GM19468 (cell line): ENCODE measurements around the gene PPP1R3G.
A peak's percentile ranks its signal among the peaks of the same experiment; 100 is the strongest.

ENCODE experiments used
- ATAC-seq: cut with Tn5 transposase; IDR thresholded peaks from one replicate; pipeline ENCODE4 v1.9.1; 2021; ENCODE audit warnings: mild to moderate bottlenecking, moderate library complexity, moderate number of reproducible peaks; ENCODE audit not compliant: unreplicated experiment; ENCODE audit errors: extremely low read depth

PPP1R3G gene

GRCh38 chr6:5091210-5092069 lies 6.3 kb downstream of the PPP1R3G start:
- ATAC-seq = no peak

GRCh38 chr6:5093231-5094015 lies 8.3 kb downstream of the PPP1R3G start:
- no peak for ATAC-seq

GRCh38 chr6:5094327-5094726 lies 9.2 kb downstream of the PPP1R3G start:
- no peak for ATAC-seq

GRCh38 chr6:5095236-5095635 lies 10.1 kb downstream of the PPP1R3G start:
- peak; percentile 59 for ATAC-seq

GRCh38 chr6:5096482-5096881 lies 11.3 kb downstream of the PPP1R3G start:
- no peak for ATAC-seq

- no peak for ATAC-seq
Observed at GRCh38 chr6:5098501-5099270, 13.5 kb downstream of the PPP1R3G start.

GRCh38 chr6:5099537-5099936 lies 14.4 kb downstream of the PPP1R3G start:
- no peak for ATAC-seq

- ATAC-seq = no peak
Observed at GRCh38 chr6:5100806-5101205, 15.7 kb downstream of the PPP1R3G start.

- no peak for ATAC-seq
Observed at GRCh38 chr6:5102267-5102970, 17.3 kb downstream of the PPP1R3G start.

GRCh38 chr6:5103250-5103649 lies 18.1 kb downstream of the PPP1R3G start:
- ATAC-seq = no peak

GRCh38 chr6:5104667-5105066 lies 19.5 kb downstream of the PPP1R3G start:
- no peak for ATAC-seq

GRCh38 chr6:5105146-5105545 lies 20.0 kb downstream of the PPP1R3G start:
- no peak for ATAC-seq

- ATAC-seq = no peak
Observed at GRCh38 chr6:5107341-5107740, 22.2 kb downstream of the PPP1R3G start.

GRCh38 chr6:5108068-5108467 lies 22.9 kb downstream of the PPP1R3G start:
- ATAC-seq = no peak

- no peak for ATAC-seq
Observed at GRCh38 chr6:5108536-5109150, 23.5 kb downstream of the PPP1R3G start.

GRCh38 chr6:5109436-5109835 lies 24.3 kb downstream of the PPP1R3G start:
- ATAC-seq = no peak

- no peak for ATAC-seq
Observed at GRCh38 chr6:5110246-5110645, 25.1 kb downstream of the PPP1R3G start.

- ATAC-seq = no peak
Observed at GRCh38 chr6:5111626-5112025, 26.5 kb downstream of the PPP1R3G start.

GRCh38 chr6:5112066-5112799 lies 27.1 kb downstream of the PPP1R3G start:
- ATAC-seq = no peak
